Large intestine (tissue), 3 donors: ENCODE data around the gene CCR4. TPM values are rescaled to one million over a fixed set of nuclear protein-coding genes. Genes with fewer than 3 reads are reported as not detected.
"Not testable (repeated sequence)": the region's sequence is repeated elsewhere in the genome, so short reads cannot be mapped to it uniquely, and the experiment has no call there.

Experiments used
- DNase-seq, 2 donors: peaks; one replicate each; pipeline versions ENCODE4 v3.0.0 to v3.0.0-alpha.2; 2013
- H3K27ac ChIP-seq: one replicate; pipeline ENCODE4 v1.5.1; 2013; ENCODE audit warnings: low read length
- H3K27me3 ChIP-seq: 2 replicates; pipeline ENCODE4 v1.6.1; 2013; ENCODE audit warnings: low read length; ENCODE audit not compliant: control insufficient read depth, insufficient read depth
- H3K36me3 ChIP-seq: 2 replicates; pipeline ENCODE4 v1.6.1; 2013; ENCODE audit warnings: low read length; ENCODE audit not compliant: control insufficient read depth, insufficient read depth
- H3K4me1 ChIP-seq: one replicate; pipeline ENCODE4 v1.6.1; 2013; ENCODE audit warnings: low read length; ENCODE audit not compliant: control insufficient read depth, insufficient read depth
- H3K4me3 ChIP-seq: one replicate; pipeline ENCODE4 v1.5.1; 2013; ENCODE audit warnings: low read length
- H3K9me3 ChIP-seq: one replicate; pipeline ENCODE4 v1.6.1; 2013; ENCODE audit warnings: mild to moderate bottlenecking, low read depth, low read length, moderate library complexity; ENCODE audit not compliant: control insufficient read depth
- WGBS: methylation state at CpG from one replicate; pipeline ENCODE4 v1.1.5; 2013; ENCODE audit warnings: low lambda C conversion rate; ENCODE audit not compliant: insufficient coverage; 5-methylcytosine and 5-hydroxymethylcytosine counted together
- polyA plus RNA-seq: library from polyadenylated mRNA; unstranded; fragments of 120-200 nt; gene quantifications from one replicate; pipeline ENCODE4 v1.2.1, GENCODE V29; 2013

The CCR4 gene
- polyA plus RNA-seq, 1 donor, result 0.37 TPM

- 100% methylated on average over 2 of the region's 5 CpGs for WGBS
- no peaks in the 10 kb centered on the region for H3K27me3 ChIP-seq
- DNase-seq, result no peak
- H3K36me3 ChIP-seq, result no peaks in the 10 kb centered on the region
- H3K4me3 ChIP-seq, result no peak overlapping the region
- no peak overlapping the region for H3K27ac ChIP-seq
- no peaks in the 10 kb centered on the region for H3K9me3 ChIP-seq
- H3K4me1 ChIP-seq, result no peaks in the 10 kb centered on the region
Observed at GRCh38 chr3:32978331-32978730, 26.9 kb downstream of the CCR4 start.

- no peak overlapping the region for H3K4me3 ChIP-seq
- DNase-seq, result no peak
- no peaks in the 10 kb centered on the region for H3K27me3 ChIP-seq
- H3K36me3 ChIP-seq, result no peaks in the 10 kb centered on the region
- no peaks in the 10 kb centered on the region for H3K4me1 ChIP-seq
- H3K27ac ChIP-seq, result no peak overlapping the region
- no peaks in the 10 kb centered on the region for H3K9me3 ChIP-seq
Observed at GRCh38 chr3:32983124-32983523, 31.7 kb downstream of the CCR4 start.

- WGBS, result no CpG with 5 or more reads among the region's 3 CpGs
- not testable (repeated sequence) for DNase-seq, H3K9me3 ChIP-seq, H3K4me1 ChIP-seq, H3K36me3 ChIP-seq, H3K4me3 ChIP-seq, H3K27me3 ChIP-seq, H3K27ac ChIP-seq
Observed at GRCh38 chr3:32984918-32985317, 33.5 kb downstream of the CCR4 start.

GRCh38 chr3:32989171-32989570 is 37.7 kb downstream of the CCR4 start:
- Histone ChIP-seq H3K27ac (no peak overlapping the region), H3K36me3 (no peaks in the 10 kb centered on the region), H3K4me1 (no peaks in the 10 kb centered on the region), H3K27me3 (no peaks in the 10 kb centered on the region), H3K4me3 (no peak overlapping the region), H3K9me3 (no peaks in the 10 kb centered on the region)
- no peak for DNase-seq
- WGBS, result no CpG with 5 or more reads among the region's 6 CpGs

GRCh38 chr3:32990116-32990515 is 38.7 kb downstream of the CCR4 start:
- H3K4me1 ChIP-seq, result no peaks in the 10 kb centered on the region
- H3K4me3 ChIP-seq, result no peak overlapping the region
- no peaks in the 10 kb centered on the region for H3K36me3 ChIP-seq
- H3K27ac ChIP-seq, result no peak overlapping the region
- no peak for DNase-seq
- H3K9me3 ChIP-seq, result no peaks in the 10 kb centered on the region
- WGBS, result no CpG with 5 or more reads among the region's 2 CpGs
- H3K27me3 ChIP-seq, result no peaks in the 10 kb centered on the region

- peaks cover 1% of the 10 kb centered on the region for H3K36me3 ChIP-seq
- H3K27me3 ChIP-seq, result no peaks in the 10 kb centered on the region
- no CpG with 5 or more reads among the region's 7 CpGs for WGBS
- H3K9me3 ChIP-seq, result no peaks in the 10 kb centered on the region
- H3K4me1 ChIP-seq, result no peaks in the 10 kb centered on the region
- no peak overlapping the region for H3K4me3 ChIP-seq
- H3K27ac ChIP-seq, result no peak overlapping the region
- DNase-seq, result no peak
Observed at GRCh38 chr3:32991781-32992180, 40.3 kb downstream of the CCR4 start.

GRCh38 chr3:32992310-32992686 is 40.9 kb downstream of the CCR4 start:
- no peaks in the 10 kb centered on the region for H3K4me1 ChIP-seq
- no peak overlapping the region for H3K4me3 ChIP-seq
- DNase-seq, result no peak
- 80% methylated on average over 1 of the region's 3 CpGs for WGBS
- H3K9me3 ChIP-seq, result no peaks in the 10 kb centered on the region
- H3K27ac ChIP-seq, result no peak overlapping the region
- no peaks in the 10 kb centered on the region for H3K27me3 ChIP-seq
- peaks cover 7% of the 10 kb centered on the region for H3K36me3 ChIP-seq

- H3K4me1 ChIP-seq, result no peaks in the 10 kb centered on the region
- H3K27ac ChIP-seq, result no peak overlapping the region
- H3K4me3 ChIP-seq, result no peak overlapping the region
- H3K36me3 ChIP-seq, result peaks cover 17% of the 10 kb centered on the region
- no CpG with 5 or more reads among the region's 5 CpGs for WGBS
- H3K9me3 ChIP-seq, result no peaks in the 10 kb centered on the region
- H3K27me3 ChIP-seq, result no peaks in the 10 kb centered on the region
- no peak for DNase-seq
Observed at GRCh38 chr3:32994045-32994444, 42.6 kb downstream of the CCR4 start.

- no CpG with 5 or more reads among the region's 4 CpGs for WGBS
Observed at GRCh38 chr3:32995098-32995497, 43.7 kb downstream of the CCR4 start.

GRCh38 chr3:32996048-32996754 is 44.8 kb downstream of the CCR4 start:
- no peaks in the 10 kb centered on the region for H3K9me3 ChIP-seq
- no peaks in the 10 kb centered on the region for H3K27me3 ChIP-seq
- peaks cover 25% of the 10 kb centered on the region for H3K36me3 ChIP-seq
- WGBS, result no CpG with 5 or more reads among the region's 5 CpGs
- H3K4me1 ChIP-seq, result no peaks in the 10 kb centered on the region
- H3K4me3 ChIP-seq, result no peak overlapping the region
- no peak for DNase-seq
- H3K27ac ChIP-seq, result no peak overlapping the region

More at GRCh38 chr3:32995098-32995497, 43.7 kb downstream of the CCR4 start:
- no peaks in the 10 kb centered on the region for H3K27me3 ChIP-seq
- H3K9me3 ChIP-seq, result no peaks in the 10 kb centered on the region
- no peaks in the 10 kb centered on the region for H3K4me1 ChIP-seq
- peaks cover 21% of the 10 kb centered on the region for H3K36me3 ChIP-seq
- no peak overlapping the region for H3K27ac ChIP-seq
- DNase-seq, result no peak
- H3K4me3 ChIP-seq, result no peak overlapping the region

GRCh38 chr3:32996755-32997091 is 45.3 kb downstream of the CCR4 start:
- no peaks in the 10 kb centered on the region for H3K9me3 ChIP-seq
- no peak overlapping the region for H3K4me3 ChIP-seq
- H3K36me3 ChIP-seq, result peaks cover 28% of the 10 kb centered on the region
- H3K27ac ChIP-seq, result no peak overlapping the region
- DNase-seq, result no peak
- no peaks in the 10 kb centered on the region for H3K4me1 ChIP-seq
- WGBS, result no CpG with 5 or more reads among the region's 2 CpGs
- no peaks in the 10 kb centered on the region for H3K27me3 ChIP-seq
